Hematopoietic multipotent progenitor cell treated with erythropoietin and hydrocortisone succinate and interleukin-3 and kit ligand, for 17 days (in vitro differentiated cells): Measurements from ENCODE around the gene TMC1.

Experiments used
- DNase-seq: peaks from one replicate; pipeline ENCODE4 v3.0.0-alpha.2; 2015; ENCODE audit warnings: low spot score

Gene TMC1

DNA sequence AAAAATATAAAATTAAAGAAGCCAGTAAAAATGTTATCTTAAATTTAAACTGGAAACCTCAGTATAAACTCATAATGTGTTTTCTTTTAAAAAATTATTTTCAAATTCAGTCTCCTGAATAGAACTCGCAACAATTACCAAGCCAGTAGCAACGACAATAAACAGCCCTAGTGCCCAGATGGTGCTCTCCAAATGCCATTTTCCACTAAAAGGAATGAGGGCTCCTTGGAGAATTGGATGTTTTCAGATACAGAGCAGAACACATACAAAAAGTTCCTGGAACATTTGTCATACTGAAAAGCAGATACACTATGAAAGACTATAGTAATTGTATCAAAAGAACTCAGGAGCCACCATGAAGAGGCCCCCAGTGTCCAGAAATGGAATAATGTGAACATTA lies 97.4 kb downstream of the TMC1 start:
- DNase-seq, result no peak

DNA sequence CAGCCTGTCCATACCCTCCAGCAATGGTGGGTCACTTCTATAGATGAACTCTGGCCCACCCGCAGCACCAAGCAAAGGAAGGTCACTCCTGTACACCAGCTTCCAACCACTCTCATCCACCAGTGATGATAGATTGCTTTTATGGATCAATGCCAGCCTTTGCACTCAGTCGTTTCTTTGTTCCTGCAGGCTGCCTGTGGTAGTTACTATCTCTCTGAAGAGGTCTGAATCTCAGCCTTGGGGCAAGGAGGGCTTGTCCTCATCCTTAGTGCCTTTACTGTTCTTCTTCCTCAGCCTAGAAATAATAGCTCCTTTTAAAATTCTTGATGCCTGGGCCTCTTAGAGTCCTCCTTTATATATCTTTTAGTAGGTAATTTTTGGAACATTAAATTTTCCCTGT lies 100.8 kb downstream of the TMC1 start:
- DNase-seq, result no peak

DNA sequence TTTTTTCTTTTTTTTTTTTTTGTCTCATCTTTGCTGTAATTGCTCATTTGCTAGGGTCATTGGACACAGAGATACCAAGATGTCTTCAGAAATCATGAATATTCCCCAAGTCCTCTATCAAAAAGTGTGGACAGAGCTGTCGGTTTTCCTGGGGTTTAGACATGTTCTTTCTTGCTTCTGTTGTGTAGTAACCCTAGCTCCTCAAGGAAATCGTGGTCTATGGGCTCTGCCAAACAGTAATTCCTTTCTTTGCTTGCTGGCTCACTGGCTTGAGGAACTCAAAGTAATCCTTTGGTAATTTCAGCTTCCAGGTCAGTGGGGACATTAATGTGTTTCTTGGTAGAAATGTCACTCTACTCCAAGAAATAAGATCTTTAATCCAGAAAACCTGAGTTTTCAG lies 101.7 kb downstream of the TMC1 start:
- no peak for DNase-seq

DNA sequence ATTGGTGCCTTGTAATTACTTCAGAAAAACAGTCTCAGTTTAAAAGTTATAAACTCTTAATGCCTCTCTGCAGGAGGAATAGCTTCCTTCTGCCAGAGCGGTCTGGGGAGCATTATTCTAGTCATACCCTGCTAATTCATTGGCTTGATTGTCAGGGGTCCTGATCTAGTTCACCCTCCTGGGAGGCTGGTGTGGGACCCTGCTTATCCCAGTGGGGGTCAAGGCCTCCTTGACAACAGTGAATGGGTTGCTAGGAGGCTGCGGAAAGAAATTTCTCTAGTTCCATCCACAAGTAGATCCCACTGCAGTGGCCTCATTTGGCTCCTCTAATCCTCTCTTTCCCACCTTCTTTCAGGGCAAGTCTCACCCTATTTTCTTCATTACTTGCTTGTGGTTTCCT lies 105.7 kb downstream of the TMC1 start:
- no peak for DNase-seq

DNA sequence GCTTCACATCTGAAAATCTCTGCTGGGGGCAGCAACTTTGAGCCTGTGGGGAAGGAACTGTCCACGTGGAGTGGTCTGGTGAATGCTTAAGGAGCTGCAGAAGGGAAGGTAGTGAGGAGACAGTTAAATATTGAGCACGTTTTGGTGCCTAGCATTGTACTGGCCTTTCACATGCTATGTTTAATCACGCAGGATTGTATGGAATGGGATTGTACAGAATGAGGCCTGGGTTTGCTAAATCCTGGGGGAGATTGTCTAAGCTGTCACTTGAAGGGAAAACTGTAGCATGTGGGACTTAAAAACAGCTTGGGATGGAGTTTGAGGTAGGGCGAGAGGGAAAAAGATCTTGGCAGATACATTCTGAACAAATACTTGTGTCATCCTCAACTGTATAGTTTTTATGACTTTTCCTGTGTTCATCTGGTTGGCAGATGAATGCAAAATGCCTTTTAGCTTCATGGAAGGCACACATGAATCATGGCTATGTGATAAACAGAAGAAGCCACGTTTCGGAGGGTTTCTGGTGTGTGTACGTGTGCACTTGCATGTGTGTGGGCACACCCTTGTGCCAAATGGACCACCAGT lies 106.6 kb downstream of the TMC1 start:
- DNase-seq, result no peak

DNA sequence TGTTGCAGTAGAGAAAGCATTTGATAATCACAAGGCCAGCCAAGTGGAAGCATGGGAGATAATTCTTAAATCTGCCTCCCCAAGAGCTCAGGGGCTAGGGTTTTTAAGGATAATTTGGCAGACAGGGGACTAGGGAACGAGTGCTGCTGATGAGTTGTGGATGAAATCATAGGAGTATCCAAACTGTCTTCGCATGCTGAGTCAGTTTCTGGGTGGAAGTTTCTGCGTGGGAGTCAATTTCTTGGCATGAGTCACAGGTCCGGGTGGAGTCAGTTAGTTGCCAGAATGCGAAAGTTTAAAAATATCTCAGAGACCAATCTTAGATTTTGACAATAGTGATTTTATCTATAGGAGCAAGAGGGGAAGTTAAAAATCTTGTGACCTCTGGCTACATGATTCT lies 112.6 kb downstream of the TMC1 start:
- no peak for DNase-seq

DNA sequence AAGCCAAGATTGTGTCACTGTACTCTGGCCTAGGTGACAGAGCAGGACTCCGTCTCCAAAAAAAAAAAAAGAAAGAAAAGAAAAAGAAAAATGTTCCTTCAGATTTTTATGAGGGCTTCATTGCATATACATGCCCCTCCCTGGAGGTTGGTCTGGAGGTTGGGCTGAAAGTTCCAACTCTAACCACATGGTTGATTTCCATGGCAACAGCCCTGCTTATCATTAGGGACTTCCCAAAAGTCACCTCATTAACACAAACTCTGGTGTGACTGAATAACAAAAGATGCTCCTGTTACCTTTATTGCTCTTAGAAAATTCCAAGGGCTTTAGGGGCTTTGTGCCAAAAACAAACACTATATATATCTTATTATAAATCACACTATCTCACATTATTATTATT lies 113.8 kb downstream of the TMC1 start:
- no peak for DNase-seq

DNA sequence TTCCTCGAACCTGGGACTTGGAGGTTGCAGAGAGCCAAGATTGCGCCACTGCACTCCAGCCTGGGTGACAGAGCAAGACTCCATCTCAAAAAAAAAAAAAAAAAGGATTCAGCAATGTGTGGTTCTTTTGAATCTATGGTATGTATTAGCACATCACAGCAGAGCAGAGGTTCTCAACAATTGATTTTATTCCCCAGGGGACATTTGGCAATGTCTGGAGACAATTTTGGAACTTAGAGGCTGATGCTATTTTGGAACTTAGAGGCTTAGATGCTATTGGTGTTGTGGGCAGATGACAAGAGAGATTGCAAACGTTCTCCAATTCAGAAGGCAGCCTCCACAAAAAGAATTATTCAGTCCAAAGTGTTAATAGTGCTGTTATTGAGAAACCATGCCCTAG lies 115.2 kb downstream of the TMC1 start:
- no peak for DNase-seq

DNA sequence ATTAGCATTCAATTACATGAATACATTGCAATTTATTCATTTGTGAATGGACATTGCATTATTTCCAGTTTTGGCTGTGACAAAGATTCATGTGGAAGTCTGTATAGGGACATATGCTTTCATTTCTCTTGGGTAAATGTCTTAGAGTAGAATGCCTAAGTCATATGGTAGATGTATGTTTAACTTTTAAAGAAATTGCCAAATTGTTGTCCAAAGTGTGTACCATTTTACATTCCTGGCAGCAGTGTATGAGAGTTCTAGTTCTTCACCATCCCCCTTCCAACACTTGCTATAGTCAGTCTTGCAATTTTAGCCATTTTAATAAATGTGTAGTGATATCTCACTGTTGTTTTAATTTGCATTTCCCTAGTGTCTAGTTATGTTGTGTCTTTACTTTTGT lies 122.2 kb downstream of the TMC1 start:
- no peak for DNase-seq

DNA sequence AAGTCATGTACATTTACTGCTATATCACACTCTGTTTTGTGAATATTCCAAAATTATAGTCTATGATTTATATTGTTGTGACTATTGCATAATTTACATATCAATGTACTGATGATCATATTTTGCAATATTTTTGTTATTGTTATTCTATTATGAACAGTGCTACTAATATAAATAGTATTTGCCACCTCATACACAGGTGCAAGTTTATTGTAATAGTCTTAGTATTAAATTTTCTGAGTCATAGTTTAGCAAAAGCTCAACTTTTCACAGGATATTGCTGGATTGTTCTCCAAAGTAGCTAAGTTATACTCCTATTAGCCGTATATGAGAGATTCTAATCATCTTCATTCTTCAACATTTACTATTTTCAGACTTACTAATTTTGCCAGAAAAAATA lies 124.7 kb downstream of the TMC1 start:
- DNase-seq, result no peak

DNA sequence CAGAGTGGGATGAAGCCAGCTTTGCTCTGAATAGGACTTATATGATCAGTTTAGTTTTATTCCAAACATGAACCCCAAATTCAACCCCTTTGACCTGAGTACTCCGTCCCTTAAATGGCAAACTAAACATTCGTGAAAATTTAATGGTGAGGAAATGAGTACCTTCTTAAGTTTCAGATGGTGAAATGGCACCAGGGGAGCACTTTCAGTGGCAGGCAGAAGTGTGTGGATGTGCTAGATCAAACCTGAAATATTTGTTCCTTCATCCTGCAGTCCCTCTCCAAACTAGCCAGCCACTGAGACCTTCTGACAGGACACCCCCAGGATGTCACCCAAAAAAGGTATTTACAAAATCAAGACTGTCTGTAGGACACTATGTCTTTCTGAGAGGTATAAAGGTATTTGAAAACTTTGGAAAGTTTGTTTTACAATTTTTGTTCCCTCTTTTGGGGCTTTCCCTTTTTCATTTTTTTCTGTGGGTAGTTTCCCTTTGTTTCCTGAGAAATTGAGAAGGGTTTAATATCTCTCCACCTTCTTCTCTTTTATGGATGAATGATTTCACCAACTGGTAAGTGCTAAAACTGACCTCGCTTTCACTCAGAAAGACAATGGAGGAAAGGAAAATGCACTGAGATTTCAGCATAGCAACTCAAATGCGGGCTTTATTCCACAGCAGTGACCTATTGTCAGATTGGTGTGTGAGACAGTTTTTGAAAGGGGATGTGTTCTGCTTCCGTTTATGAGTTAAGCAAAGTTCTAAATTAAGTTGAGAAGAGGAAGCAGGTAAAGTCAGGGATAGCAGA lies 127.1 kb downstream of the TMC1 start:
- no peak for DNase-seq

DNA sequence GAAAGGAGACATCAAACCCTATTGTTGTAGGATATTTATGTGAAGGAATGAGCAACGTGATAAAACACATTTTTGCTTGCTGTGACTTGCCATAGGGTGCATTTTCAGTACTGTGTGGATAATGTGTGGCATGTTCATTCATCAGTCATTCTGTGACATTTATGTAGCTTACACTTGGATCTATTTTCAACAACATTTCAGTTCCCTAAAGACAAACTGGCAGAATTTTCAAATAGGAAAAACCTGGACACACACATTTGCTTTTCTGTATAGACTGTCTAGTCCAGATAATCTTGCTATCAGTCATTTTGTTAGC lies 127.7 kb downstream of the TMC1 start:
- no peak for DNase-seq

DNA sequence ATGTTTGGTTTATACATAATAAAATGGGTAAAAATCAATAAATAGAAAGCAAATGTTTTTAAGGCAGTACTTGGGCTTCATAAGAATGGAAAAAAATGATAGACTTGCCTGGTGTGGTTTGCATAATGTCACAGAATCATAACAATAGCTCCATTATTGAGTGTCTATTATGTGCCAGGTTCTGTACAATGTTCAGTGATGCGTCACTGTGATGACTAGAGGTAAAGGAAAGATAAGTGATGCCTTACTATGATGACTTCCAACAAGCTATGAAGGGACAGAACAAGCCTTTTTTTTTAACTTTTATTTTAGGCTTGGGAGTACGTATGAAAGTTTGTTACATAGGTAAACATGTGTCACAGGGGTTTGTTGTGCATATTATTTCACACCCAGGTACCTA lies 128.8 kb downstream of the TMC1 start:
- DNase-seq, result no peak

DNA sequence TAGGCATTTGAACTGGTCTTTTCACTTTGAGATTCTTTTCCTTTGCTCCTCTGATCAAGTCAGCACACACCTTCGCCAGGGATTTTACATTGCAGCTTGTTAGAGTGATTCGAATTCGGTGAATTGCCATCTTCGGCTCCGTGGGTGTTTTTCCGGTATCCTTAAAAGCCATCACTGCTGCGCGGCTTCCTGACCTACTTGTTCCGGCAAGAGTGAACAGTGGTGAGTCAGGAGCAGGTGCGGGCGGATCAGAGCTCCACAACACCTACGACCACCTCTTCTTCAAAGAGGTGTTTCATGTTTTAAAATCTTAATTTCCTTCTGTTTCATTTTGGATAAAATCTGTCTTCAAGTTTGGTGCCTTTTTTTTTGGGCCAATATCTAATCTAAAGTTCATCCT lies 134.6 kb downstream of the TMC1 start:
- no peak for DNase-seq

DNA sequence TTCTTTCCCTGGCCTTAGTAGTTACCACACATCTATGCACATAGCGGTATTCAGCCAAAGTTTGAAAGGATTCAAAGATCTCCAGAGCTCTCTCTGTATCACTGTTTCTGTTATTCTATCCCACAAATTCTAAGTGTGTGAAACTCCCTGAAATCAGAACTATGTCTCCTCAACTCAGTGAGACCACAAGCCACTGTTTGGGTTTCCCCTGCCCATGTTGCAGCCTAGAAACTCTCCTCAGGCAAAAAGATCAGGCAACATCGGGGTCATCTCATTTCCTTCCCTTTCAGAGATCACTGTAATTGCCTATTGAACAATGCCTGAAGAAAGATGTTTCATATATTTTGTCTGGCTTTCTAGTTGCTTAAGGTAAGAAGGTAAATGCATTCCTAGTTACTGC lies 135.6 kb downstream of the TMC1 start:
- DNase-seq, result no peak

DNA sequence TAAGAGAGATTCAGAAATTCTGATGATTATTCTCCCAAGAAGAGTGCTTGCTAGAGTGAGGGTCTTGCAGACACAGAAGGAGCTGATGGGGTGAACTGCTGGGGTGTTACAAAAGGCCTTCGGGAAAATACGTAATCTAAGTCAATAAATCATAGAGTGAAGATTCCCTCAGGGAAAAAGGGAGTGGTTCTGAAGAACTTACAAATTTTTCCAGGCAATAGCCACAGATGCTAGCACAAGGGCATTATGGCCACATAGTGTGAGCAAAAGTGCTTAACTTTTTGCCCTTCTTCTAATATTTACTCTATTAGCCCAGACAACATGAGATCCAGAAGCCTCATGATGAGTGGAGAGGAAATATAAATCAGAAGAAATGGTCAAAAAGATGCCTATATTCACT lies 137.3 kb downstream of the TMC1 start:
- no peak for DNase-seq

DNA sequence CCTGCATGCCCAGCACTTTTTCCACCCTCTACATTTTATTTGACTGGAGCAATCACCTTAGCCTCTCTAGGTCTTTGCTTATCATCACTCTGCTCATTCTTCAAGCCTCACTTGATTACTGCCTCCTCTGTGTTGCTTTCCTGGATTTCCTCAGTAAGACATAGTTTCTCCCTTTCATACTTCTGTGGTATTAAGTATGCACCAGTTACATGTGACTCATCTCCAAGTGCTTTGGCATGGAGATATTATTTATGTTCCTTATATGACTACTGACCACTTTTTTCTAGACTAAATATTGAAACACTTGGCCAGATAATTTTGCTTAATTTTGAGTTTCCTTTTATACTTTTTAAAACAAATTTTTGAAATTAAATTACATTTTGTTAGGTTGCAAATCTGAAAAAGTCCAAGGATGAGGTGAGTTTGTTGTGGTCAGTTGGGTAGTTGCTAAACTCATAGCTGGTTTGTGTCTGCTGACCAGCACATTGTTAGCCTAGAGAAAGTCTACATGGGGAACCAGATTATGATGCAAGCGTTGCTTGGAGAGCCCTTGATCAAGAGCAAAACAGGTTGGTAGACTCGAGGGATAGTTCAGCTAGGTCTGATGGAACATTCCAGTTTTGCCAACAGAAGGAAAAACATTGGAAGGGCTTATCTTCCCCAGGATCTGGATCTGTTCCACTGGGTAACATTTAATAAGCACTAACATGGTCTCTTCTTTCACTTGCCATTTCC lies 140.2 kb downstream of the TMC1 start:
- DNase-seq, result no peak

DNA sequence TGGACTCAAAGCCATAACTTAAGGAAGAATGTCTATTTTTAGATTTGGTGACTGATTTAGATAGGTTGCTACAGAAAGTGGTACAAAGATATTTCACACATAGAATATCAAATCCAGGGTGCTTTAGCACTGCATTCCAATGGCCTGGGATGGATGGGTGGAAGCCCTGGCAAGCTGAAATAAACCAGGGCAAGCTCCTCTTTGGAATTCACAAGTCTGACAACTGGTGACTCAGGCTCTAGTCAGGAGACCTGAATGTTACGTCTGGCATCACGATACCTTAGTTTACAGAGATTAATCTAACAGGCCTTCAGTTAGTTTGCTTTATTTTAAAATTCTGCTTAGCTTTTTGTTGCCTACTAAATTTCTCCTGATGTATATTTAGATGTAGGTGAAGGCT lies 144.0 kb downstream of the TMC1 start:
- no peak for DNase-seq

DNA sequence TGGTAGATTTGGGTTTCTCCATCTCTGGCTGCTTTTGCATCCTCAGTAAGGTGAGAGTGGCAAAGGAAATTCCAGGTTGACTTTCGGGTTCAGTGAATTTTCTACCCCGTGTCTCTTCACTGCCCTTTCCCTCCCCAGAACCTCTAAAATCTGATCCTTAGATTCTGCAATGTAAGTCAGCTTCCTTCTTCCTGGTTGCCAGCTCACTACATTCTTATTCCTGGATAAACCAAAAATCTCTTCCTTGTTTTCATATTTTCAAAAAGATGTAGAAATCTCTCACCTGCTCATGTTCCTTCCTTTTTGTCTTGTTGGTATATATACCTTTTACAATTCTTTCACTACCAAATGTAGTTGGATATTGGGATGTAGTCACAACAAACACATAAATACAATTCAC lies 145.8 kb downstream of the TMC1 start:
- no peak for DNase-seq

DNA sequence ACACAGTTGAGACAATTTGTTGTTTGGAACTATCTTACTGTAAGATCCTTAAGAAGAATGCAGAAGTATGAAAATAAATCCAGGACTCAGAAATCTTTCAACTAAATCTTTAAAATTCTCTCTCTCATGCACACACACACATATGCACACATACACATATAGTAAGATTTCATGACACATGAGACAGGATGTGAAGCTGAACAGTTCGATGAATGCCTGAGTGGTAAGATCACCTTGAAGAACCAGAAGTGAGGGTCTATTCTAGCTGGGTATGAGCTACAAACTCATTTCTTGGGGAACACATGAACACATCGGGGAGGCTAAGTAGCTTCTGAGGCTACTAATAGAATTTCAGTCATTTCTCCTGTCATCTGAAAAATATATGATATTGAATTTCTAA lies 153.6 kb downstream of the TMC1 start:
- DNase-seq, result no peak

DNA sequence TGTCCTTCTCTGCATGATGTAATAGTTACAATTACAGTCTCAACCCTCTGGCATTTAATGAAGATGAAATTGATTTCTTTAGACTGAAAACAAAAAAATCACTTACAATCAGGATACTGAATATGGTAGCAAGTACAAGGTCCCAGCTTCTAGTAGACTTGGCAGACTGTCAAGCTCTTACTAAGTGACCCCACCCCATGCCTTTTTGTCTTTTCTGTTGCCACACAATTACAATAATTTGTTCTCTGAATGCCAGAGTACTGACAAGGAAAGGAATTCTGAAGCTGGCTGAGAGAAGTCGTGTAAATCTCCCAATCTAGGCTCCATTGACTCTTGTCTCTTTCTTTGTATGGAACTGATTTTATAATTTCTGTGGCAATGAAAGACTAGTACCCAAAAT lies 154.2 kb downstream of the TMC1 start:
- DNase-seq, result no peak

DNA sequence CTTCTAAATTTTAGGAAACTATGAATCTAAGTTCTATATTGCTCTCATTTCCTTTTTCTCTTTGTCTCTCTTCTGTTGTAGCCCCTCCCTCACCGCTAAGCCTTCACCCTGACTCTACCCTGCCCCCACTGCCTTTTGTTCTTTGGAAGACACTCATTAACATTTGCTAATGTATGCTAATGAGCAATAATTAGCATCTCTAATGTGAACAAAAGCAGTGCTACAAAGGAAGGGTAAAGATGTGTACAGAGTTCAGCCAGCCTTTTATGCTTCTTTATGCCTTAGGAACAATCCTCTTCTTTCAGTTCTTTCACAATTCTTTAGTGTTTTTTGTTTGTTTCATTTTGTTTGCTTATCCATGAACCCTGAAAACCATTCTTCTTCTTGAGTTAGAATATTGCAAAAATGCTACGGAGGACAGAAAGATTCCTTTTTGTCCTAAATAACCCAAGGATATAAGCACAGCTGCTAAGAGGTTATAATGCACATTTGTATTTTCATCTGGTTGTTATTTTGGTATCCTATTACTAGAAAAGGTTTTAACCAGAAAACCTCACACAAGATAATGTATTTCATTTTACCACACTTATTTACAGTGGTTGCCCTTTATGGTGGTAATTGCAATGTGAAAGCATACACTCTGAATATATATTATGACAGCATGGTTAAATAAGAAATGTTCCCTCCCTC lies 159.3 kb downstream of the TMC1 start:
- no peak for DNase-seq

DNA sequence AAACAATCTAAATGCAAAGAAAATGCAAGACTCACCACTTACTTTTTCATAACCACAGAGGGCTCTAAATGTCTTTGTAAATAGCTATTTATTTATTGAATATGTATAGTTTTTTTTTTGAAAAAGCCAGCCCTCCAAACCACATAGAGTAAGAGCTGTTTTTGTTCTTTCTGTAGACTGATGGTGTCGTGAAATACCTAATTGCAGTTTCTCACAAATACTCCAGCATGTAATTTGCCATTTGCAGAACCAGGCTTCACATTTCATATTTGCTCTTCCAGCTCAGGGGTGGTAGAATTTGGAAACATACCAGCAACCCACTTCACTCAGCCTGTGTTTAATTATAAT lies 159.8 kb downstream of the TMC1 start:
- no peak for DNase-seq
